HepG2 (cell line): ENCODE results near the gene ENO3. TPM values are rescaled to one million over a fixed set of nuclear protein-coding genes. Genes with fewer than 3 reads are reported as not detected.
"Not testable (repeated sequence)": the region's sequence is repeated elsewhere in the genome, so short reads cannot be mapped to it uniquely, and the experiment has no call there.

Source experiments
- ATAC-seq: fragments of 200-7000 bp; cut with Tn5 transposase; 3 replicates; pipeline ENCODE4 v1.9.1; 2020; ENCODE audit warnings: mild to moderate bottlenecking, moderate library complexity
- BruUV-seq: library from RNA; stranded (reverse); fragments of 400-500 nt; replicated peaks from 2 replicates; lab custom pipeline; 2021; lab: Mats Ljungman, UMichigan
- CTCF ChIA-PET: fragments of 300-600 bp; formaldehyde crosslinking; extraction: SDS; loops from one replicate; lab custom pipeline; 2021; ENCODE audit warnings: low total read pairs, inconsistent platforms, low intra/inter-chr PET ratio; lab: Yijun Ruan, JAX
- POLR2A ChIA-PET: fragments of 350-600 bp; sonication (Branson Sonifier 250); formaldehyde crosslinking; loops from one replicate; lab custom pipeline; 2020; ENCODE audit warnings: antibody characterized with exemption, inconsistent platforms; lab: Yijun Ruan, JAX
- DNase-seq: peaks from one replicate; pipeline ENCODE4 v3.0.0-alpha.2; 2015; ENCODE audit warnings: low spot score
- FAIRE-seq: peaks from 3 replicates; lab custom pipeline; 2011; peaks lifted over from hg19 to GRCh38; lab: Jason Lieb, UNC
- H2AFZ ChIP-seq: one replicate; pipeline ENCODE4 v1.6.1; 2011; ENCODE audit warnings: low read length, inconsistent platforms
- H3K27ac ChIP-seq: fragments of 300-600 bp; 3 replicates; pipeline ENCODE4 v1.8.0; 2011; ENCODE audit warnings: mixed run types, mild to moderate bottlenecking, mixed read lengths, low read length, inconsistent platforms; ENCODE audit not compliant: insufficient read depth; ENCODE audit errors: extremely low read length
- H3K27me3 ChIP-seq, 2 experiments: fragments of 200-600 bp in 1 of 2; 2 replicates in 1 of 2; 3 replicates in 1 of 2; pipeline versions ENCODE4 v1.6.0 to v1.8.0; 2011; ENCODE audit warnings: low read length in 2 of 2, mild to moderate bottlenecking in 2 of 2, moderate library complexity in 2 of 2, inconsistent platforms in 1 of 2; ENCODE audit not compliant: insufficient read depth in 2 of 2, control insufficient read depth in 1 of 2
- H3K36me3 ChIP-seq, 2 experiments: fragments of 200-600 bp in 1 of 2; replicated peaks in 1 of 2; 2 replicates in 1 of 2; 3 replicates in 1 of 2; pipeline versions ENCODE4 v1.5.1 to v1.8.0; 2011; ENCODE audit warnings: low read length in 2 of 2, inconsistent platforms in 1 of 2; ENCODE audit not compliant: insufficient read depth in 2 of 2, control insufficient read depth in 1 of 2
- H3K4me1 ChIP-seq: 2 replicates; pipeline ENCODE4 v1.5.1; 2012; ENCODE audit warnings: low read length, inconsistent platforms; ENCODE audit not compliant: insufficient read depth
- H3K4me2 ChIP-seq: 2 replicates; pipeline ENCODE4 v1.6.0; 2011; ENCODE audit warnings: low read depth, low read length, inconsistent platforms
- H3K4me3 ChIP-seq, 3 experiments: fragments of 200-600 bp in 1 of 3; sonication (generic), shearing (Covaris generic) in 1 of 3; replicated peaks in 1 of 3; 2 replicates each; pipeline ENCODE4 v1.5.1; 2011 to 2016; ENCODE audit warnings: low read length in 3 of 3, inconsistent platforms in 2 of 3, low read depth in 2 of 3, mild to moderate bottlenecking in 2 of 3, control low read depth in 1 of 3, mixed read lengths in 1 of 3; ENCODE audit not compliant: insufficient read depth in 1 of 3
- H3K79me2 ChIP-seq: one replicate; pipeline ENCODE4 v1.6.1; 2011; ENCODE audit warnings: low read length, inconsistent platforms; ENCODE audit not compliant: insufficient read depth
- H3K9ac ChIP-seq: 2 replicates; pipeline ENCODE4 v1.6.0; 2011; ENCODE audit warnings: mild to moderate bottlenecking, low read depth, low read length, inconsistent platforms; ENCODE audit not compliant: insufficient read depth
- H3K9me3 ChIP-seq: 2 replicates; pipeline ENCODE4 v1.5.1; 2012; ENCODE audit warnings: mild to moderate bottlenecking, low read length
- H4K20me1 ChIP-seq: 2 replicates; pipeline ENCODE4 v1.6.0; 2011; ENCODE audit warnings: inconsistent platforms, mild to moderate bottlenecking, low read length, moderate library complexity; ENCODE audit not compliant: insufficient read depth
- GABPB1 ChIP-seq: IDR thresholded peaks from 2 replicates; pipeline ENCODE4 v1.6.1; 2016; ENCODE audit warnings: mild to moderate bottlenecking, missing genetic modification reagents, moderate library complexity, missing compliant biosample characterization
- MAFK ChIP-seq, 2 experiments: IDR thresholded peaks in 1 of 2; conservative IDR thresholded peaks in 1 of 2; 2 replicates each; pipeline ENCODE4 v1.6.1; 2011; ENCODE audit warnings: improper control_type of control experiment in 2 of 2, low read length in 2 of 2
- MED8 ChIP-seq: sonication (generic); formaldehyde crosslinking; IDR thresholded peaks from 2 replicates; pipeline ENCODE4 v1.8.1; 2023; ENCODE audit warnings: mild to moderate bottlenecking, missing genetic modification reagents; ENCODE audit not compliant: insufficient replicate concordance
- RAD51 ChIP-seq: fragments of 450-650 bp; IDR thresholded peaks from 2 replicates; pipeline ENCODE4 v1.6.1; 2016; ENCODE audit warnings: borderline replicate concordance
- ZNF207 ChIP-seq: fragments of 450-650 bp; IDR thresholded peaks from 2 replicates; pipeline ENCODE4 v1.6.1; 2016; ENCODE audit warnings: antibody characterized with exemption, borderline replicate concordance
- WGBS: methylation state at CpG from one replicate; pipeline ENCODE4 v1.1.6; 2017; ENCODE audit warnings: low lambda C conversion rate; 5-methylcytosine and 5-hydroxymethylcytosine counted together
- in situ Hi-C: cut with HindIII; loops from 2 replicates; pipeline ENCODE4 v1.10.0; 2017; ENCODE audit warnings: low pct_unique_long_range_greater_than_20kb; ENCODE audit not compliant: extremely low pct_ligation_motif_present
- intact Hi-C: fragments of 100-400 bp; cut with micrococcal nuclease; formaldehyde crosslinking; loops from one replicate; pipeline ENCODE4 v1.10.0; 2022; ENCODE audit not compliant: unreplicated experiment
- polyA plus RNA-seq, 8 experiments: library from polyadenylated mRNA; depleted of rRNA in 3 of 8; stranded (reverse) in 7 of 8; unstranded in 1 of 8; fragments of >200 nt; fragmentation: Illumina TruSeq in 4 of 8; extraction: Trizol in 4 of 8; gene quantifications; 2 replicates each; pipeline versions ENCODE4 v1.2.1 to v1.2.3, GENCODE V29; 2011 to 2016; ENCODE audit warnings: low read depth in 4 of 8, missing spikeins in 1 of 8, mixed read lengths in 1 of 8; ENCODE audit not compliant: insufficient read depth in 1 of 8
- total RNA-seq, 5 experiments: library from RNA; depleted of rRNA; stranded (reverse); fragments of >200 nt; fragmentation: Illumina TruSeq; extraction: Trizol; gene quantifications; 2 replicates each; pipeline ENCODE4 v1.2.3, GENCODE V29; 2016; ENCODE audit warnings: low read depth in 1 of 5

The ENO3 gene
- total and polyA plus RNA-seq, 2 of the 13 experiments (the other 11 are each of a cell fraction or from before 2014, with no cell fraction given), result 59.8 to 69.8 TPM

DNA sequence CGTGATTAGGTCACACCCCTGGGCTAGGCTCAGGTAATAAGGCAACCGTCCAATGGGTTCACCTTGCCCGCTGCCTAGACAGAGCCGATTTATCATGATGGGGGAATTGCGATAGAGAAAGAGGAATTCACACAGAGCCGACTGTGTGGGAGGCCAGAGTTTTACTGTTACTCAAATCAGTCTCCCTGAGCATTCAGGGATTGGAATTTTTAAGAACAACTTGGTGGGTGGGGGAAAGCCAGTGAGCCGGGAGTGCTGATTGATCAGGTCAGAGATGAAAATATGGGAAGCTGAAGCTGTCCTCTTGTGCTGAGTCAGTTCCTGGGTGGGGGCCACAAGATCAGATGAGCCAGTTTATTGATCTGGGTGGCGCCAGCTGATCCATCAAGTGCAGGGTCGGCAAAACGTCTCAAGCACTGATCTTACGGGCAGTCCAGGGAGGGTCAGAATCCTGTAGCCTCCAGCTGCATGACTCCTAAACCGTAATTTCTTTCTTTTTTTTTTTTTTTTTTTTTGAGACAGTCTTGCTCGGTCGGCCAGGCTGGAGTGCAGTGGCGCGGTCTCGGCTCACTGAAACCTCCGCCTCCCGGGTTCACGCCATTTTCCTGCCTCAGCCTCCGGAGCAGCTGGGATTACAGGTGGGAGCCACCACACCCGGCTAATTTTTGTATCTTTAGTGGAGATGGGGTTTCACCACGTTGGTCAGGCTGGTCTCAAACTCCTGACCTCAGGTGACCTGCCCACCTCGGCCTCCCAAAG, 24.2 kb upstream of the ENO3 start:
- in situ Hi-C loops, H3K9ac ChIP-seq, intact Hi-C loops, ATAC-seq, H3K79me2 ChIP-seq, DNase-seq, H3K27ac ChIP-seq, H3K9me3 ChIP-seq, FAIRE-seq, BruUV-seq, H3K4me3 ChIP-seq, H4K20me1 ChIP-seq, H3K36me3 ChIP-seq, CTCF ChIA-PET, H2AFZ ChIP-seq, H3K27me3 ChIP-seq, H3K4me2 ChIP-seq, H3K4me1 ChIP-seq: not testable (repeated sequence)
- WGBS, result 82% methylated on average over 24 of the region's 24 CpGs
- POLR2A ChIA-PET, result interaction anchor here (1.3 kb wide), 1 partner anchor 13 kb away, joined by 5 read pairs; the partner anchor contains the start of genes RNF167 and SLC25A11
- TF ChIP-seq MAFK (conservative IDR thresholded peaks at IDR 0.05 in 1 of 2, IDR thresholded peaks at IDR 0.05 in 1 of 2; ENCODE audit: low read length in 2 of 2), result 0 out of 4 replicates have a peak, but pooled peaks of 1 of the 2 experiments have one; percentile 2

DNA sequence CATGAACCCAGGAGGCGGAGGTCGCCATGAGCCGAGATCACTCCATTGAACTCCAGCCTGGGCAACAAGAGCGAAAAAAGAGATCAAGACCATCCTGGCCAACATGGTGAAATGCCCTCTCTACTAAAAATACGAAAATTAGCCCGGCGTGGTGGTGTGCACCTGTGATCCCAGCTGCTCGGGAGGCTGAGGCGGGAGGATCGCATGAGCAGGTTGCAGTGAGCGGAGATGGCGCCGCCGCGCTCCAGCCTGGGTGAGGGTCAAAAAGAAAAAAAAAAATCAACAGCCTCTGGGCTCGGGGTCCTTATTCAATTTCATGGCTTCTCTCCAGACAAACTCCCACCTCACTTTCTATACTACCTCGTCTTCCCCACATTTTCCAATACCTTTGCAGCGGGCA, 22.0 kb upstream of the ENO3 start:
- no peak for DNase-seq
- TF ChIP-seq MED8 (no peak), GABPB1 (CRISPR knock-in tag) (no peak), ZNF207 (no peak), RAD51 (no peak)
- 96% methylated on average over 18 of the region's 18 CpGs for WGBS
- ChIA-PET POLR2A (interaction anchor here (1.0 to 1.1 kb wide), 3 partner anchors 8 to 38 kb away, joined by 3 to 6 read pairs (median 5); partner anchors contain the start of genes RNF167 and SLC25A11), CTCF (no interaction called here)
- in situ Hi-C loops, result no loop called here
- Histone ChIP-seq H3K9ac (no peak overlapping the region), H3K4me3 (no peak overlapping the region), H4K20me1 (no peaks in the 10 kb centered on the region), H3K4me2 (no peak overlapping the region), H3K27me3 (no peaks in the 10 kb centered on the region), H2AFZ (no peak overlapping the region), H3K27ac (no peak overlapping the region), H3K79me2 (no peaks in the 10 kb centered on the region), H3K4me1 (peaks cover 2% of the 10 kb centered on the region), H3K36me3 (no peaks in the 10 kb centered on the region), H3K9me3 (no peaks in the 10 kb centered on the region)
- ATAC-seq, result no peak
- intact Hi-C loops, result no loop called here
- BruUV-seq, result no TSS peak
- no peak for FAIRE-seq
